ENCODE measurements around the gene UGT3A1. TPM values are rescaled to one million over a fixed set of nuclear protein-coding genes. Genes with fewer than 3 reads are reported as not detected.
A peak's percentile ranks its signal among the peaks of the same experiment; 100 is the strongest.

Gene UGT3A1
- total and polyA plus RNA-seq, 3 donors from 2014 or later, result 4.3 to 12.4 (median 7.5) TPM

- intact Hi-C loops (cut with DNase I; ENCODE audit: low total_unique reads), result loop anchor here (10.0 kb wide), 1 partner anchor 307 kb away; the partner anchor contains the start of gene SPEF2
- H3K9me3 ChIP-seq, result no peaks in the 10 kb centered on the region
- H3K27me3 ChIP-seq, result no peaks in the 10 kb centered on the region
- H3K36me3 ChIP-seq (ENCODE audit: low read depth, missing control alignments), result no peaks in the 10 kb centered on the region
- no peak overlapping the region for H3K27ac ChIP-seq
- peaks cover 6% of the 10 kb centered on the region for H3K4me1 ChIP-seq
- TF ChIP-seq CTCF (IDR thresholded peaks at IDR 0.05) (no peak), POLR2A (IDR thresholded peaks at IDR 0.05) (no peak)
- no peak for DNase-seq
- no peak overlapping the region for H3K4me3 ChIP-seq
- 71 to 78% methylated on average over 5 of the region's 5 CpGs for WGBS, 2 donors
Observed at GRCh38 chr5:35921930-35922329, 69.3 kb downstream of the UGT3A1 start.

GRCh38 chr5:35920890-35921289 is 70.3 kb downstream of the UGT3A1 start:
- Histone ChIP-seq H3K4me3 (no peak overlapping the region), H3K9me3 (no peaks in the 10 kb centered on the region), H3K27me3 (no peaks in the 10 kb centered on the region), H3K4me1 (peaks cover 6% of the 10 kb centered on the region), H3K36me3 (ENCODE audit: low read depth, missing control alignments) (no peaks in the 10 kb centered on the region), H3K27ac (no peak overlapping the region)
- intact Hi-C loops (cut with DNase I; ENCODE audit: low total_unique reads), result loop anchor here (10.0 kb wide), 1 partner anchor 306 kb away; the partner anchor contains the start of gene SPEF2
- 75 to 83% methylated on average over 11 of the region's 11 CpGs for WGBS, 2 donors
- DNase-seq, result no peak
- no peak for TF ChIP-seq CTCF (IDR thresholded peaks at IDR 0.05)

- Histone ChIP-seq H3K4me3 (no peak overlapping the region), H3K36me3 (ENCODE audit: low read depth, missing control alignments) (no peaks in the 10 kb centered on the region), H3K9me3 (no peaks in the 10 kb centered on the region), H3K27me3 (no peaks in the 10 kb centered on the region), H3K4me1 (no peaks in the 10 kb centered on the region), H3K27ac (no peak overlapping the region)
- 52 to 62% methylated on average over 4 of the region's 4 CpGs for WGBS, 2 donors
- intact Hi-C loops (cut with DNase I; ENCODE audit: low total_unique reads), result no loop called here
- TF ChIP-seq CTCF (IDR thresholded peaks at IDR 0.05) (no peak), POLR2A (IDR thresholded peaks at IDR 0.05) (no peak)
- peak; percentile 31 for DNase-seq
Observed at GRCh38 chr5:35919191-35919590, 72.0 kb downstream of the UGT3A1 start.

GRCh38 chr5:35908814-35909213 is 82.4 kb downstream of the UGT3A1 start:
- no peaks in the 10 kb centered on the region for H3K9me3 ChIP-seq
- no peaks in the 10 kb centered on the region for H3K36me3 ChIP-seq (ENCODE audit: low read depth, missing control alignments)
- no peak overlapping the region for H3K27ac ChIP-seq
- no peaks in the 10 kb centered on the region for H3K27me3 ChIP-seq
- intact Hi-C loops (cut with DNase I; ENCODE audit: low total_unique reads), result no loop called here
- no peak for TF ChIP-seq POLR2A (IDR thresholded peaks at IDR 0.05)
- TF ChIP-seq CTCF (IDR thresholded peaks at IDR 0.05), result no peak
- no peak for DNase-seq
- H3K4me1 ChIP-seq, result no peaks in the 10 kb centered on the region
- no peak overlapping the region for H3K4me3 ChIP-seq

GRCh38 chr5:35908228-35908627 is 83.0 kb downstream of the UGT3A1 start:
- Histone ChIP-seq H3K27me3 (no peaks in the 10 kb centered on the region), H3K4me3 (no peak overlapping the region), H3K9me3 (no peaks in the 10 kb centered on the region), H3K27ac (no peak overlapping the region), H3K36me3 (ENCODE audit: low read depth, missing control alignments) (no peaks in the 10 kb centered on the region), H3K4me1 (no peaks in the 10 kb centered on the region)
- TF ChIP-seq POLR2A (IDR thresholded peaks at IDR 0.05) (no peak), CTCF (IDR thresholded peaks at IDR 0.05) (no peak)
- intact Hi-C loops (cut with DNase I; ENCODE audit: low total_unique reads), result no loop called here
- DNase-seq, result no peak
- WGBS, 2 donors, result 66 to 82% methylated on average over 1 of the region's 1 CpG
